NCI-H1417 (cell line): ENCODE data around the gene LPIN2.
"Not testable (repeated sequence)": the region's sequence is repeated elsewhere in the genome, so short reads cannot be mapped to it uniquely, and the experiment has no call there.

Experiments
- DNase-seq, 3 experiments: peaks; one replicate each; lab custom pipeline; 2025; lab: John Stamatoyannopoulos, UW

LPIN2 gene

DNA sequence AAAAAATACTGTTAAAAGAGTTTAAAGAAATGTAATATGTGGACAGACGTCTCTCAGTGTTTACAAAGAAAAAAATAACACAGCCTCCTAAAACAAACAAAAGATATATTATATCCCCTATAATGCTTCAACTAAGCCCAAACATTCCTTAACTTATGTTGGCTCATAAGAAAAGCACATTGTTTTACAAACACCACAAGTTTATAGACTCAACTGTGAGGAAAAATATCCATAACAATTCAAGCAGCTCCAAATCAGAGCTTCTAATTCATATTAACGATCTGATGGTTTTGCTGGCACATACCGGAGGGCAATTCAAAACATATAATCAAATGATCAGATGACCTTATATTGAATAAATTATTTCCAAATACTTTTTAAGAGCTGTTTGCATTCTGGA lies 5.5 kb downstream of the LPIN2 start:
- DNase-seq = no peak

DNA sequence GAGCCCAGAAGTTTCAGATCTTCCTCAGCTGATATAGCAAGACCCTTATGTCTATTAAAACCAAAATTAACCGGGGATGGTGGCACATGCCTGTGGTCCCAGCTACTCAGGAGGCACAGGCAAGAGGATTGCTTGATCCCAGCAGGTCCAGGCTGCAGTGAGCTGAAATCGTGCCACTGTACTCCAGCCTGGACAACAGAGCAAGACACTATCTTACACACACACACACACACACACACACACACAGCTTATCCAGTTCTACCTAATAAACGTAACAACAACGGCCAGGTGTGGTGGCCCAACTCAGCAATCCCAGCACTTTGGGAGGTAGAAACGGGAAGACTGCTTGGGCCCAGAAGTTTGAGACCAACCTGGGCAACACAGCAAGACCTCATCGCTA lies 7.5 kb downstream of the LPIN2 start:
- DNase-seq = no peak

DNA sequence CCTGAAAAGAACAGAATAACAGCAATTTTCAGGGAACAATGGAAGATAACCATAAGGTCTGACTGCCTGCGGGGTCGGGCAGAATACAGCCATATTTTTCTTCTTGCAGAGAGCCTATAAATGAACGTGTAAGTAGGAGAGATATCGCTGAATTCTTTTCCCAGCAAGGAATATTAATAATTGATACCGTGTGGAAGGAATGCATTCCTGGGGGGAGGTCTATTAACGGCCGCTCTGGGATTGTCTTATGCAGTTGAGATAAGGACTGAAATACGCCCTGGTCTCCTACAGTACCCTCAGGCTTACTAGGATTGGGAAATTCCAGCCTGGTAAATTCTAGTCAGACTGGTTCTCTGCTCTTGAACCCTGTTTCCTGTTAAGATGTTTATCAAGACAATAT lies 9.2 kb downstream of the LPIN2 start:
- not testable (repeated sequence) for DNase-seq

- no peak for DNase-seq
Observed at GRCh38 chr18:3002732-3003131, 10.2 kb downstream of the LPIN2 start.

DNA sequence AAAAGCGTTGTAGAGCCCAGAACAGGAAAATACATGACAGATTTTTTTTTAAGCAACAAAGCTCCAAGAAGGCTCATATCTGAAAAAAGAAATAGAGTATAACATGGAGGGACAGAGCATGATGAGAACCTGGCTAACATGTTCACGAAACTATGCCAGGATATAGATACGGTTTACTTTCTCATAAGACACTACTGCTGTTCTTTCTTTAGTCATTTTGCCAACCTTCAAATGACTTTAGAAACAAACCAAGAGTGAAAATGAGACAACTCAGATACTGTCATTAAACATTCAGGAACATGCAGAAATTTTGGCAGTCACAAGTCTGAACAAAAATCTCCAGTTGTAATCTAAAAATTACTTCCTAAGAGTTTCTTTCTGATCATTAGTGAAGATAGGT lies 14.3 kb downstream of the LPIN2 start:
- no peak for DNase-seq

DNA sequence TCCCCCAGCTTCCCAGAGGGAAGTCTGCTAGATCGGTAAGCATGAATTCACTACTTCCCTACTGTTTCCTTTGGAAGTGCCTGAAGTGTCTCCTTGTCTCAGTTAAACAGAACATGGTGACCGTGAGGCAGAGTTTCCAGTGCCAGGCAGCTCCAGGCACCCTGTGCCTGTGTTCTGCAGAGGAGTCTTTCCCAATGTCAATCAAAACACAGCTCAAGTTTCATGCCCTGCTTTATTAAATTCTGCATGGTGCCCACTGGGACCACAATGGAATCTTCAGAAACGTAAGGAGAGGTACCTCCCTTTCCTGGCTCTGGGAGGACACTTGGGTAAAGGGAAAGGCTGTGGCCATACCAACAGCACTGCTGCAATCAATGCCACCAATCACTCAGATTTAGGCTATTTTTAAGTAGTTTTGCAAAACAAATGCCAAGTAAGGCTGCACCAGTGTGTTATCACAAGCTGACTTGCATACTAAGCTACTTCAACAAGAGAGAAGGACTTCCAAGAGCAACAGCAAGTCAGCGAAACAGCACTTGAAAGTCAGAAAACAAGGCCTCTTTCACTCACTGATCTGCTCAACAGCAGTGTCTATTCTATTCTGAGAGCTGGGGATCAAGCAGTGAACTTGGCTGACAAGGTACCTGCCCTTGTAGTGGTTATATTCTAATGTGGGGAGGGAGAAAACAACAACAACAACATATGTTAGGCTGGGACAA lies 14.9 kb downstream of the LPIN2 start:
- DNase-seq = no peak

DNA sequence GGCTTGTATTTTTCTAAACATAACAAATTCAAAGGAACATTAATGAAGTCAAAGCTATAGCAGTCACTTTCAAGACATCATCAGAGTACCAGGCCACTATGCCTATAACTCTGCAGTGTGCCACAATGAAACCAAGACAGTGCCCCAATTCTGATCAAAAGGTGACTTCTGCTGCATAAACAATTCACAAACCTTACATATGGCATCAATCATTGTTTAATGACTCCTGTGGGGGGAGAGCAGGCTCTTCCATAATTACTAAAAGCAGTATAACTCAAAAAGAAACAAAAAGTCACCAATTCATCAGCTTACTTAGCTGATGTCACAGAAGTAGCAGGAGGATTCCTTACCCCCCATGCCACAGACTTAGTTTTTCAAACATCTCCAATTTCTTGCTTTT lies 15.5 kb downstream of the LPIN2 start:
- no peak for DNase-seq

- DNase-seq = no peak
Observed at GRCh38 chr18:2994603-2995432, 18.1 kb downstream of the LPIN2 start.

DNA sequence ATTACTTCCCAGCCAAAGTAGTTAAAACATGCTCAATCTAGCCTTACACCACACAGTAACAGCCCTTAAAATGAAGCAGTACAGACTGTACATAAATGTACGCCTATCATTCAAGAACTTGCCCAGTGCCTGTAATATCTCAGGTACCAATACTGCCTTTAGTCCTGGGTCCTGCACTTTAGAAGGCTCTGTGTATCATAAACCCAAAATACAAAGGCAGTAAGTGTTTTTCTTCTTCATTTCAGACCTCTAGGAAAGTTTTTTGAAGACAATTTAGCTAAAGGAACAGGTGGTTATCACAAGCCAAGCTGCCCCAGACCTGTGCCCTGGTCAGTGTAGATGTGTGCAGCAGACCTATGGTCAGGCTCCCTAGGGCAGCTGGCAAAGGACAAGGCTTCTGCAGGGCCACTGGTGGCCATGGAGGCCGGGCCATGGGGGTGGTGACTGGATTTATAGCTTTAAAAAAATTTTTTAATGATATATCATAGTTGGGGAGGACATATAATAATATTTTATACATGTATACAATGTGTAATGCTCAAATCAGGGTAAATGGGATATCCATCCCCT lies 18.8 kb downstream of the LPIN2 start:
- DNase-seq = no peak

- no peak for DNase-seq
Observed at GRCh38 chr18:2992995-2993877, 19.7 kb downstream of the LPIN2 start.

GRCh38 chr18:2990956-2991640 lies 21.8 kb downstream of the LPIN2 start:
- DNase-seq = no peak

DNA sequence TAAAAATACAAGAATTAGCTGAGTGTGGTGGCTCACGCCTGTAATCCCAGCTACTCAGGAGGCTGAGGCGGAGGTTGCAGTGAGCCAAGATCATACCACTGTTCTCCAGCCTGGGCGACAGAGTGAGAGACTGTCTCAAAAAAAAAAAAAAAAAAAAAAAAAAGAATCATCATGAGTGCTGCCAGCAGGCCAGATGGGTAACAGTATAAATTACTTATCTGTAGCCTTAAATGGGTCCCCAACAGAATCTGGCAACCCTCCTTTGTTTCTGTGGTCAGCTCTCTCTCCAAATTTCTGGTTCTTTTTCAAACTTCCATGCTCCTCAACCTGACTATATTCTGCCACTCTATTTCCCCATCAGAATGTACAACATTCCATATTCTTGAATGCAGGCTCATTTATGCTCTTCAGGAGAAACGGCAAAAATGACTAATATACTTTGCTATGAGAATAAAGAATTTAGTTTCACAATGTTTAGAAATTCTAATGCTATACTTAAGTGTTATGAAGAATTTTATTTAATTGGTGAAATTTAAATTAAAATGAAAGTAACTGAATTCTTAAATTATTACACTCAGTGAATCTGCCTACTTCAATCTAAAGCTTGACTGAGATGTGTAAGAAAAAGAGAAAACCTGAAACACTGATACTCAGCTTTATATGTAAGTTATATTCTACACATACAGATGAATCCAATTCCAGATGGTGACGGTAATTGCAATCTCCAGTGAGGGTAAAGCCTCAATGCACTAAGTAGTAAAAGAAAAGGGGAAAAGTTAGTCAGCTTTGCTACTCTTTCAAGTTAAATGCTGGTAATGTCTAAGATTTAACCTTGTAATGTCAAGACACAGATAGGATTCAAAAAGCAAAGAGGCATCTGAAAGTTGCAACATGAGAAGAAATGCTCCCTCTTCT lies 24.8 kb downstream of the LPIN2 start:
- no peak for DNase-seq

GRCh38 chr18:2986150-2986865 lies 26.6 kb downstream of the LPIN2 start:
- DNase-seq = no peak

GRCh38 chr18:2985628-2986027 lies 27.3 kb downstream of the LPIN2 start:
- no peak for DNase-seq

GRCh38 chr18:2984703-2985261 lies 28.2 kb downstream of the LPIN2 start:
- DNase-seq = no peak

DNA sequence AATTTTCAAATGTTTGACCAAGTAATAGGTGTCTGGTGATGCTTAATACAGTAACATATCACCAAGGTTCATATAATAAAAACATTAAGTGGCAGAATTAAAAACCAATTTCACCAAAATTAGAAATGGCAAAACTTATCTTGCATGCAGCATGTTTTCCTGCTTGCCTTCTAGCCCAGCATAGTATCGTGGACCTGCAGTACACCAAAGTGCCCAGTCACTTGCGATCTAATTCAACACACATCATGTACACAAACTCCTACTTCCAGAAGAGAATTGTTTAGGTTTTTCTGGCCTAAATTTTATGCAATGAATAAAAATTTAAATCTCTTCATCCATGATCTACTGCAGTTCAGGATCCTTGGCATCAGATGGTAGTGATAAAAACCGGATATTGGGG lies 28.9 kb downstream of the LPIN2 start:
- no peak for DNase-seq

DNA sequence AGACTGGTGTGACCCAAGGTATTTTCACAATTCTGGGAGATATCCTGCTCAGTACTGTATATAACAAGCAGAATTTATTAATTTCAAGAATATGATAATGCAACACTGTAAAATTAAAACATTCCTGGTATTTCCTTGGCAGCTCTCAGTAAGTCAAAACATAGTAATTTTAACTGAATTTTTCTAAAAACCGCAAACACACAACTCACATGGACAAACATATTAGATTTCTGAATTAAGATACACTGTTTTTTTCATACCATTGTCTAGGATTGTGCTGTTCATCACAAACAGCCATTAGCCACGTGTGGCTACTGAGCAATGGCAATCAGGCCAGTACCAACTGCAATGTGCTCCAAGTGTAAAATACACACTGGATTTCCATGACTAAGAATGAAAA lies 29.6 kb downstream of the LPIN2 start:
- no peak for DNase-seq

DNA sequence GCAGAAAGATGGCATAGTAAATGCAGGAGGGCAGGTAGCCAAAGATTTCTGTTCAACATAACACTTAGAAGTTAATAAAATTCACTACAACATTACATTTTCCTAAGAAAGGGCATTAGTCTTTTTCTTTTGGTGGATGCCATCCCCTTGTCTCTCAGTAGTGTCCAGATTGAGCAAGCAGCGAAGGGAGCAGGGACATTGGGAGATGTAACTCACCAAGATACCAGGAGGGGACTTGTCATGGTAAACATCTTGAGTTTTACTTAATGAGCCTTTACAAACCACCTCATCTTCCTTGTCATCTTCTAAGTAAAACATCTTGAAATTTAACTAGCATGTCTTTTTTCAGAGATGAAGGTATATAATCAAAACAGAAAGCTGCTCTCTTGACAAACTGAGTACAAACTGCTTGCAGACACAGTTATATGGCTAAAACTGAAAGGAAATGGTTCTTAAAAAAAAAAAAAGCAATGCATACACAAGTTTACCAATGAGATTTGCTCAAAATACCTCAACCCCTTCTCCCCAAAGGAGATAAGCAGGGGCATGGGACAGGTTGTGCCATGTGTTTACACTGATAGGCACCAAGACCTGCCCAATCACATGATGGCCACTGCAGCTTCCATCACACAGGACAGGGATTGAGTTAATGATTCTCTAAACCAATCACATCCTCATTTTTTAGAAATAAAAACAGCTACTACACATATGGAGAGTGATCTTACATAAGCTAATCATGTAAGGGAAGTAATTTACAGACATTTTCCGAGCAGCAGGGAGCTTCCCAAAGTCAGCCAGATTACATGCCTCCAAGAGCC lies 30.3 kb downstream of the LPIN2 start:
- DNase-seq = no peak

DNA sequence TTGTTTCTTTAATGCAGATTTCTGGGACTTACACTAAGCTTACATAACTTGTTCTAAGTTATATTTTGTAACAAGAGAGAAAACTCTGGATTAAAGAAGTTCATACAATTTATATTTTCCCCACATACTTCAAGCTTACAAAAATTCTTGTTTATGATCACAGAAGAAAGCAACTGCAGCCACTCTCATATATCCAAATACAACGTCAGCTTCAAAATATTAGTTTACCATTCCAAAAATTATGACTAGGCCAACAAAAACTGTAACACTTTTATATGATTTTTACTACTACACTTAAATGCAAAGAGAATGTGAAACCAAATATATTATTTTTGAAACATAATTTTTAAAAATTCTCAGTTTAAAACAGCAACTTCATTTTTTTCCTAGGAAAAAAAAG lies 30.9 kb downstream of the LPIN2 start:
- no peak for DNase-seq
